ENCODE data around the gene PNLIPRP3. TPM values are rescaled to one million over a fixed set of nuclear protein-coding genes. Genes with fewer than 3 reads are reported as not detected.

PNLIPRP3 gene
- total RNA-seq, 1 experiment from 2014 or later, result not detected

DNA sequence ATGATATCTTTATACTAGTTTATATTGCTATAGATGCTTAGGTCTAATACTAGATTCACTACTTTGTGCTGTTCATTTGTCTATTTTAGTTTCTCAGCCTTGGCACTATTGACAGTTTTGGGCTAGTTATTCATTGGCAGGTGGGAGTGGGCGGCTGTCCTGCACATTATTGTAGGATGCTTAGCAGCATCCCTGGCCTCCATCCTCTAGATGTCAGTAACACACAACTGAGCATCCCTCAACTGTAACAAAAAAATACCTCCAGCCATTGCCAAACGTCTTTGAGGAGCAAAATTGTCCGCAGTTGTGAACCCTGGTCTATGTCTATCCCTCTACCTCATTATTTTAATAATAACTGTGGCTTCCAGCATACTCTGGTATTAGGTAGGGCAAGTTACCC, 83.7 kb downstream of the PNLIPRP3 start:
- H3K27ac ChIP-seq, result no peak overlapping the region
- ChIA-PET POLR2A (ENCODE audit: unreplicated experiment) (no interaction called here), CTCF (no interaction called here)
- H3K4me1 ChIP-seq (replicated peaks; ENCODE audit: insufficient read depth), result no peaks in the 10 kb centered on the region
- no peak overlapping the region for H2AFZ ChIP-seq
- H3K4me2 ChIP-seq, result no peak overlapping the region
- no peak for DNase-seq
- intact Hi-C loops (cut with micrococcal nuclease; ENCODE audit: unreplicated experiment), result no loop called here
- H3K9me3 ChIP-seq (ENCODE audit: insufficient read depth, low read depth), result no peaks in the 10 kb centered on the region
- no TSS peak for BruUV-seq (replicated peaks)
- no peaks in the 10 kb centered on the region for H3F3A ChIP-seq (ENCODE audit: insufficient read depth, low read depth)
- H4K20me1 ChIP-seq (ENCODE audit: insufficient read depth), result no peaks in the 10 kb centered on the region
- no peaks in the 10 kb centered on the region for H3K36me3 ChIP-seq (ENCODE audit: low read depth)
- H3K4me3 ChIP-seq, result no peak overlapping the region
- TF ChIP-seq, protein P1, sequence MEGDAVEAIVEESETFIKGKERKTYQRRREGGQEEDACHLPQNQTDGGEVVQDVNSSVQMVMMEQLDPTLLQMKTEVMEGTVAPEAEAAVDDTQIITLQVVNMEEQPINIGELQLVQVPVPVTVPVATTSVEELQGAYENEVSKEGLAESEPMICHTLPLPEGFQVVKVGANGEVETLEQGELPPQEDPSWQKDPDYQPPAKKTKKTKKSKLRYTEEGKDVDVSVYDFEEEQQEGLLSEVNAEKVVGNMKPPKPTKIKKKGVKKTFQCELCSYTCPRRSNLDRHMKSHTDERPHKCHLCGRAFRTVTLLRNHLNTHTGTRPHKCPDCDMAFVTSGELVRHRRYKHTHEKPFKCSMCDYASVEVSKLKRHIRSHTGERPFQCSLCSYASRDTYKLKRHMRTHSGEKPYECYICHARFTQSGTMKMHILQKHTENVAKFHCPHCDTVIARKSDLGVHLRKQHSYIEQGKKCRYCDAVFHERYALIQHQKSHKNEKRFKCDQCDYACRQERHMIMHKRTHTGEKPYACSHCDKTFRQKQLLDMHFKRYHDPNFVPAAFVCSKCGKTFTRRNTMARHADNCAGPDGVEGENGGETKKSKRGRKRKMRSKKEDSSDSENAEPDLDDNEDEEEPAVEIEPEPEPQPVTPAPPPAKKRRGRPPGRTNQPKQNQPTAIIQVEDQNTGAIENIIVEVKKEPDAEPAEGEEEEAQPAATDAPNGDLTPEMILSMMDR (conservative IDR thresholded peaks at IDR 0.05), result no peak
- no peak for TF ChIP-seq EZH2 (IDR thresholded peaks at IDR 0.05; ENCODE audit: low read depth)
- no peaks in the 10 kb centered on the region for H3K9me2 ChIP-seq (ENCODE audit: insufficient read depth)
- H3K79me2 ChIP-seq (ENCODE audit: low read depth), result no peaks in the 10 kb centered on the region
- no peaks in the 10 kb centered on the region for H3K27me3 ChIP-seq (ENCODE audit: insufficient read depth, low read depth)

DNA sequence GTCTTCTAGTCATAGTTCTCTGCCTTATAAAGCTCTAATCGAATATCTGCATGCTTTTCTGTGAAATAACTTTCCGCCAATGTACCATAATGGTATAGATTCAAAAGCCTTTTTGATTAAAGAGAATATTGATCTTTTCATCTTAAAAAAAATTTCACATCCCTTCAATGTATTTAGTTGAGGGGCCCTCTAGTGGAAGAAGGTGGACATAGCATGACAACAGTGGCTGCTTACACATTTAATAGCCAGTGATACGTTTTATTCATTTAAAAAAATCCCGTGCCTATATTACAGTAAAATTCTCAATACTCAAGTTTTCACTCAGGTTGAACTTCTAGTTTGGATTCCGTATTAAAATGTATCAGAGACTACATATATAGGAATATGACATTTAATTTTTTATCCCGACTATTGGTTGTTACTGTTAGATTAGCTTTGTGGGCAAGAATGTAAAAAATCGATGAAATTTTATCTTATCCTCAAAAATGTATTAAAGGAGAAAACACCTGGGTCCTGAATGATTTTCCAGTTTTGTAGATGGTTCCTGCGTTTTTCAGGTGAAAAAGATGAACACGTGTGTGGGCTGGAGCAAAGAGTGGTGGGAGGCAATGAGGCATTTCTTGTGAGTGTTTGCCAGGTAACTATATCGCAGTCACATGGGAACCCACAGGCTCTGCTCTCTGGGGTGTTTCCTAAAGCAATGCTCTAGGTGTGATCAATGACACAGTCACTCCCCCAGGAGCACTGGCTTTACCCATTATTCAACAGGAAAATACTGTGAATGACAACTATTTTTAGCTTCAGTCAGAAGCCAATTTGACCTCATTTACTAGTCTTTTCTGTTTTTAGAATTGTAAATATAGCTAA, 94.0 kb downstream of the PNLIPRP3 start:
- H3K27ac ChIP-seq, result no peak overlapping the region
- no peaks in the 10 kb centered on the region for H3K9me3 ChIP-seq (ENCODE audit: insufficient read depth, low read depth)
- peak in 1 of 2 experiments; percentile 1 for DNase-seq
- ChIA-PET CTCF (no interaction called here), POLR2A (ENCODE audit: unreplicated experiment) (no interaction called here)
- H3F3A ChIP-seq (ENCODE audit: insufficient read depth, low read depth), result no peaks in the 10 kb centered on the region
- no peaks in the 10 kb centered on the region for H3K9me2 ChIP-seq (ENCODE audit: insufficient read depth)
- intact Hi-C loops (cut with micrococcal nuclease; ENCODE audit: unreplicated experiment), result no loop called here
- BruUV-seq (replicated peaks), result no TSS peak
- H3K79me2 ChIP-seq (ENCODE audit: low read depth), result no peaks in the 10 kb centered on the region
- peaks cover 7% of the 10 kb centered on the region; the same call in 1 of the 2 replicates for H3K27me3 ChIP-seq (ENCODE audit: insufficient read depth, low read depth)
- no peaks in the 10 kb centered on the region for H3K4me1 ChIP-seq (replicated peaks; ENCODE audit: insufficient read depth)
- TF ChIP-seq, protein P1 (conservative IDR thresholded peaks at IDR 0.05), result peak; percentile 77
- TF ChIP-seq EZH2 (IDR thresholded peaks at IDR 0.05; ENCODE audit: low read depth), result no peak
- no peaks in the 10 kb centered on the region for H4K20me1 ChIP-seq (ENCODE audit: insufficient read depth)
- no peak overlapping the region for H3K4me3 ChIP-seq
- H2AFZ ChIP-seq, result no peak overlapping the region
- no peak overlapping the region for H3K4me2 ChIP-seq
- no peaks in the 10 kb centered on the region for H3K36me3 ChIP-seq (ENCODE audit: low read depth)

DNA sequence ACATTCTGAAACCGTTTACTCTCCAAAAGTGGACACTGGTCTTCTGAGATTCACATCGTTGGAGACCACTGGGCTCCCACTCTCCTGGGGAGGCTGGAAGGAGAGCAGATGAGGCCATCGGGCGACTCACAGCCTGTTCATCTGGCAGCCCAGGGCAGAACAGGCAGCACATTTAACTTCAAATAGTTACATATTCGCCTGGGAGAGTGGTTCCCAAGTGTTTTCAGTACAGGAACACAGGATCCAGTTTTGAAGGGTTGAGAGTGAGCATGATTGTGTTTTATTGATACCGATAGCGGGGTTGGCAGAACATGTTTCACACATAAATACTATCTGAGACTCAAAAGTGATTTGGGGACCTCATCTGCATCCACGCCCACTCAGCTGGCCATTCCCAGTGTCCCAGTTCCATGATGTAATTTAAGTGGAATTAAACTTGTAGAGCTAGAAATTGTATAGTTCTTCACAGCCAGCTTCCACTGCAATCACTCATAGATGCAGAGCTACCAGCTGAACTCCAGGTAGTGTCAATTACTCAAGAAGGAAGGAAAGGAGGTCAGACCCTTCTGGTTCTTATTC, 95.2 kb downstream of the PNLIPRP3 start:
- CTCF ChIA-PET, result no interaction called here
- no peaks in the 10 kb centered on the region for H3K79me2 ChIP-seq (ENCODE audit: low read depth)
- peaks cover 7% of the 10 kb centered on the region; the same call in 1 of the 2 replicates for H3K27me3 ChIP-seq (ENCODE audit: insufficient read depth, low read depth)
- H3K4me1 ChIP-seq (replicated peaks; ENCODE audit: insufficient read depth), result no peaks in the 10 kb centered on the region
- intact Hi-C loops (cut with micrococcal nuclease; ENCODE audit: unreplicated experiment), result no loop called here
- no peak overlapping the region for H2AFZ ChIP-seq
- no peaks in the 10 kb centered on the region for H3K36me3 ChIP-seq (ENCODE audit: low read depth)
- H3K4me3 ChIP-seq, result no peak overlapping the region
- no peak overlapping the region for H3K27ac ChIP-seq
- DNase-seq, result no peak
- H3K9me2 ChIP-seq (ENCODE audit: insufficient read depth), result no peaks in the 10 kb centered on the region
- POLR2A ChIA-PET (ENCODE audit: unreplicated experiment), result no interaction called here
- no peaks in the 10 kb centered on the region for H3K9me3 ChIP-seq (ENCODE audit: insufficient read depth, low read depth)
- TF ChIP-seq, protein P1 (conservative IDR thresholded peaks at IDR 0.05), result no peak
- TF ChIP-seq EZH2 (IDR thresholded peaks at IDR 0.05; ENCODE audit: low read depth), result no peak
- no TSS peak for BruUV-seq (replicated peaks)
- no peak overlapping the region for H3K4me2 ChIP-seq
- H3F3A ChIP-seq (ENCODE audit: insufficient read depth, low read depth), result no peaks in the 10 kb centered on the region
- H4K20me1 ChIP-seq (ENCODE audit: insufficient read depth), result no peaks in the 10 kb centered on the region
